ENCODE measurements around the gene UROD.

- no peak for TF ChIP-seq CTCF (IDR thresholded peaks at IDR 0.05)
- TF ChIP-seq POLR2A (IDR thresholded peaks at IDR 0.05) = no peak
These were observed 26.2 kb downstream of the UROD start for GRCh38 chr1:45038240-45038639.
